HG03460 (cell line): Measurements from ENCODE around the gene PTPRG.
A peak's percentile ranks its signal among the peaks of the same experiment; 100 is the strongest.

Source experiments
- ATAC-seq: cut with Tn5 transposase; IDR thresholded peaks from one replicate; pipeline ENCODE4 v1.9.1; 2021; ENCODE audit not compliant: unreplicated experiment

PTPRG gene

GRCh38 chr3:62199126-62199525 lies 637.8 kb downstream of the PTPRG start:
- no peak for ATAC-seq

GRCh38 chr3:62201438-62202035 lies 640.2 kb downstream of the PTPRG start:
- no peak for ATAC-seq

- no peak for ATAC-seq
These were observed 641.8 kb downstream of the PTPRG start for GRCh38 chr3:62203152-62203551.

- no peak for ATAC-seq
These were observed 642.2 kb downstream of the PTPRG start for GRCh38 chr3:62203561-62203960.

- ATAC-seq, result no peak
These were observed 645.8 kb downstream of the PTPRG start for GRCh38 chr3:62207197-62207596.

- no peak for ATAC-seq
These were observed 647.0 kb downstream of the PTPRG start for GRCh38 chr3:62208385-62208784.

- no peak for ATAC-seq
These were observed 647.7 kb downstream of the PTPRG start for GRCh38 chr3:62209101-62209500.

GRCh38 chr3:62210011-62210410 lies 648.6 kb downstream of the PTPRG start:
- no peak for ATAC-seq

- no peak for ATAC-seq
These were observed 650.5 kb downstream of the PTPRG start for GRCh38 chr3:62211675-62212429.

GRCh38 chr3:62214850-62215249 lies 653.5 kb downstream of the PTPRG start:
- ATAC-seq, result no peak

- no peak for ATAC-seq
These were observed 659.2 kb downstream of the PTPRG start for GRCh38 chr3:62220616-62221015.

GRCh38 chr3:62225051-62225450 lies 663.7 kb downstream of the PTPRG start:
- ATAC-seq, result no peak

GRCh38 chr3:62226601-62227339 lies 665.4 kb downstream of the PTPRG start:
- no peak for ATAC-seq

GRCh38 chr3:62228467-62228866 lies 667.1 kb downstream of the PTPRG start:
- ATAC-seq, result no peak

GRCh38 chr3:62229211-62229610 lies 667.8 kb downstream of the PTPRG start:
- no peak for ATAC-seq

- no peak for ATAC-seq
These were observed 668.5 kb downstream of the PTPRG start for GRCh38 chr3:62229908-62230307.

- ATAC-seq, result no peak
These were observed 671.7 kb downstream of the PTPRG start for GRCh38 chr3:62233065-62233464.

GRCh38 chr3:62236016-62236415 lies 674.6 kb downstream of the PTPRG start:
- no peak for ATAC-seq

- ATAC-seq, result peak; percentile 14
These were observed 676.0 kb downstream of the PTPRG start for GRCh38 chr3:62237286-62237948.

- peak; percentile 69 for ATAC-seq
These were observed 676.6 kb downstream of the PTPRG start for GRCh38 chr3:62238003-62238402.

- ATAC-seq, result no peak
These were observed 677.1 kb downstream of the PTPRG start for GRCh38 chr3:62238431-62238830.

- ATAC-seq, result no peak
These were observed 679.9 kb downstream of the PTPRG start for GRCh38 chr3:62241279-62241678.
